SU-DHL-6 (cell line): ENCODE data around the gene RAB6B.

Experiments used
- CTCF ChIP-seq: fragments of 200-600 bp; sonication (generic); IDR thresholded peaks from one replicate; pipeline ENCODE4 v1.5.1; 2017; ENCODE audit warnings: antibody characterized with exemption, mild to moderate bottlenecking, low read length, moderate library complexity; ENCODE audit not compliant: insufficient read depth, poor library complexity, severe bottlenecking
- EZH2phosphoT487 ChIP-seq: fragments of 200-600 bp; sonication (generic), shearing (Covaris generic); conservative IDR thresholded peaks from 2 replicates; pipeline ENCODE4 v1.6.1; 2018; ENCODE audit warnings: mild to moderate bottlenecking, antibody characterized with exemption, low read length, moderate library complexity, mixed read lengths

- TF ChIP-seq CTCF: no peak
- no peak for TF ChIP-seq EZH2phosphoT487
These were observed 5.6 kb downstream of the RAB6B start for GRCh38 chr3:133890037-133890436.
